SK-N-SH (cell line): ENCODE results near the gene ZFX.
"Not testable (repeated sequence)": the region's sequence is repeated elsewhere in the genome, so short reads cannot be mapped to it uniquely, and the experiment has no call there.

ENCODE experiments used
- ELF1 ChIP-seq: IDR thresholded peaks from 2 replicates; pipeline ENCODE4 v1.4.0; 2012
- EP300 ChIP-seq, 2 experiments: IDR thresholded peaks; 2 replicates each; pipeline versions ENCODE4 v1.4.0 to v1.6.1; 2012; ENCODE audit warnings: borderline replicate concordance in 1 of 2, low read depth in 1 of 2, low read length in 1 of 2
- GATA2 ChIP-seq: sonication (generic); formaldehyde crosslinking; IDR thresholded peaks from 2 replicates; pipeline ENCODE4 v1.5.0; 2020; ENCODE audit warnings: mild to moderate bottlenecking, missing genetic modification reagents
- POLR2AphosphoS5 ChIP-seq: IDR thresholded peaks from 2 replicates; pipeline ENCODE4 v1.6.1; 2012; ENCODE audit warnings: low read depth, low read length
- RCOR1 ChIP-seq: fragments of 150-350 bp; IDR thresholded peaks from 2 replicates; pipeline ENCODE4 v1.6.1; 2017; ENCODE audit warnings: antibody characterized with exemption, low read length
- TF ChIP-seq, protein P1 (sequence below): fragments of 200-600 bp; sonication (generic); IDR thresholded peaks from 2 replicates; pipeline ENCODE4 v1.6.1; 2017; ENCODE audit warnings: antibody characterized with exemption, mild to moderate bottlenecking, moderate library complexity
- TF ChIP-seq, protein P2 (sequence below): IDR thresholded peaks from 2 replicates; pipeline ENCODE4 v1.4.0; 2012; ENCODE audit warnings: low read depth

DNA sequence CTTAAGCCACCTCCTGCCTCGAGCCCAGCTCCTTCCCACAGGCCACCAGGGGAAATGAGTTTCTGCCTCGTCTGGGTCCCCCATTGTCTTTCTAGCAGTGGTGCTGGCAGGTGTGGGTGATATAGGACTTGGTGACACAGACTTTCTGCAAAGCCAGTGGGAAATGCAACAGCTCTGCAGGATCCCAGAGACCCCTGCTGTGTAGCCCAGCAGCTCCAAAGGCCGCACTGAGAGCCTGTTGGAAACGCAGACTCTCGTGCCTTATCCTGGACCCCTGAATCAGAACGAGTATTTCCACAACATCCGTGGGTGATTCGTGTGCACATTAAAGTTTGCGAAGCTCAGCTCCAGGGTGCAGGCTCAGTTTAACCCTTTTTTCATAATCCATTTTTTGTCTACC is 13.8 kb upstream of the ZFX start:
- TF ChIP-seq, protein P1, sequence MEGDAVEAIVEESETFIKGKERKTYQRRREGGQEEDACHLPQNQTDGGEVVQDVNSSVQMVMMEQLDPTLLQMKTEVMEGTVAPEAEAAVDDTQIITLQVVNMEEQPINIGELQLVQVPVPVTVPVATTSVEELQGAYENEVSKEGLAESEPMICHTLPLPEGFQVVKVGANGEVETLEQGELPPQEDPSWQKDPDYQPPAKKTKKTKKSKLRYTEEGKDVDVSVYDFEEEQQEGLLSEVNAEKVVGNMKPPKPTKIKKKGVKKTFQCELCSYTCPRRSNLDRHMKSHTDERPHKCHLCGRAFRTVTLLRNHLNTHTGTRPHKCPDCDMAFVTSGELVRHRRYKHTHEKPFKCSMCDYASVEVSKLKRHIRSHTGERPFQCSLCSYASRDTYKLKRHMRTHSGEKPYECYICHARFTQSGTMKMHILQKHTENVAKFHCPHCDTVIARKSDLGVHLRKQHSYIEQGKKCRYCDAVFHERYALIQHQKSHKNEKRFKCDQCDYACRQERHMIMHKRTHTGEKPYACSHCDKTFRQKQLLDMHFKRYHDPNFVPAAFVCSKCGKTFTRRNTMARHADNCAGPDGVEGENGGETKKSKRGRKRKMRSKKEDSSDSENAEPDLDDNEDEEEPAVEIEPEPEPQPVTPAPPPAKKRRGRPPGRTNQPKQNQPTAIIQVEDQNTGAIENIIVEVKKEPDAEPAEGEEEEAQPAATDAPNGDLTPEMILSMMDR = not testable (repeated sequence)
- not testable (repeated sequence) for TF ChIP-seq GATA2; ELF1; POLR2AphosphoS5; RCOR1; EP300 (IDR thresholded peaks at IDR 0.05; ENCODE audit: borderline replicate concordance in 1 of 2, low read depth in 1 of 2, low read length in 1 of 2)
- TF ChIP-seq, protein P2, sequence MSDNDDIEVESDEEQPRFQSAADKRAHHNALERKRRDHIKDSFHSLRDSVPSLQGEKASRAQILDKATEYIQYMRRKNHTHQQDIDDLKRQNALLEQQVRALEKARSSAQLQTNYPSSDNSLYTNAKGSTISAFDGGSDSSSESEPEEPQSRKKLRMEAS = not testable (repeated sequence)
